NCI-H1048 (cell line): ENCODE data around the gene TENT4A.
A peak's percentile ranks its signal among the peaks of the same experiment; 100 is the strongest.

Experiments used
- DNase-seq: peaks from one replicate; lab custom pipeline; 2025; lab: John Stamatoyannopoulos, UW

Gene TENT4A

GRCh38 chr5:6700685-6701355 lies 12.4 kb upstream of the TENT4A start:
- no peak for DNase-seq

- DNase-seq: no peak
Measured at GRCh38 chr5:6701491-6701890, 11.7 kb upstream of the TENT4A start.

GRCh38 chr5:6702633-6703032 lies 10.6 kb upstream of the TENT4A start:
- DNase-seq: no peak

- no peak for DNase-seq
Measured at GRCh38 chr5:6703806-6704205, 9.4 kb upstream of the TENT4A start.

GRCh38 chr5:6704361-6704851 lies 8.8 kb upstream of the TENT4A start:
- no peak for DNase-seq

GRCh38 chr5:6705088-6705487 lies 8.1 kb upstream of the TENT4A start:
- DNase-seq: no peak

- no peak for DNase-seq
Measured at GRCh38 chr5:6705959-6706358, 7.3 kb upstream of the TENT4A start.

GRCh38 chr5:6707852-6708251 lies 5.4 kb upstream of the TENT4A start:
- DNase-seq: no peak

GRCh38 chr5:6708814-6709213 lies 4.4 kb upstream of the TENT4A start:
- DNase-seq: no peak

- no peak for DNase-seq
Measured at GRCh38 chr5:6710070-6710469, 3.2 kb upstream of the TENT4A start.

GRCh38 chr5:6710551-6711318 lies 2.5 kb upstream of the TENT4A start:
- DNase-seq: no peak

GRCh38 chr5:6711409-6712141 lies 1.7 kb upstream of the TENT4A start:
- no peak for DNase-seq

GRCh38 chr5:6712142-6712576 lies 1.1 kb upstream of the TENT4A start:
- no peak for DNase-seq

- DNase-seq: peak; percentile 88
Measured at GRCh38 chr5:6712577-6713273, 507 bp upstream of the TENT4A start.

- no peak for DNase-seq
Measured at GRCh38 chr5:6714226-6715041, 1.2 kb downstream of the TENT4A start.

GRCh38 chr5:6715271-6715670 lies 2.0 kb downstream of the TENT4A start:
- no peak for DNase-seq

- no peak for DNase-seq
Measured at GRCh38 chr5:6715758-6716628, 2.8 kb downstream of the TENT4A start.

GRCh38 chr5:6716629-6717149 lies 3.5 kb downstream of the TENT4A start:
- no peak for DNase-seq

GRCh38 chr5:6717247-6717646 lies 4.0 kb downstream of the TENT4A start:
- no peak for DNase-seq

GRCh38 chr5:6717687-6718086 lies 4.5 kb downstream of the TENT4A start:
- DNase-seq: no peak
